GM12878 (cell line): ENCODE results near the gene PPP2R5B. TPM values are rescaled to one million over a fixed set of nuclear protein-coding genes. Genes with fewer than 3 reads are reported as not detected.

ENCODE experiments used
- ATAC-seq: fragments of 200-7000 bp; cut with Tn5 transposase; 3 replicates; pipeline ENCODE4 v1.9.1; 2020; ENCODE audit warnings: mild to moderate bottlenecking, moderate library complexity
- Bru-seq: library from RNA; stranded (reverse); fragments of 400-500 nt; gene quantifications from one replicate; lab custom pipeline; 2021; lab: Mats Ljungman, UMichigan
- BruChase-seq, 2 experiments: library from RNA; stranded (reverse); fragments of 400-500 nt; gene quantifications; one replicate each; lab custom pipeline; 2021; lab: Mats Ljungman, UMichigan
- BruUV-seq: library from RNA; stranded (reverse); fragments of 400-500 nt; replicated peaks from 2 replicates; lab custom pipeline; 2021; lab: Mats Ljungman, UMichigan
- CTCF ChIA-PET: fragments of 300-600 bp; sonication (Branson Sonifier 250); formaldehyde crosslinking; extraction: SDS; loops from one replicate; lab custom pipeline; 2021; ENCODE audit warnings: inconsistent platforms; lab: Yijun Ruan, JAX
- POLR2A ChIA-PET: fragments of 350-600 bp; formaldehyde crosslinking; extraction: SDS; loops from one replicate; lab custom pipeline; 2021; ENCODE audit warnings: inconsistent platforms; lab: Charles Lee
- RAD21 ChIA-PET: fragments of 300-600 bp; sonication (Branson Sonifier 250); formaldehyde crosslinking; loops from one replicate; lab custom pipeline; 2023; ENCODE audit warnings: antibody characterized with exemption; ENCODE audit not compliant: unreplicated experiment; lab: Charles Lee
- SMC1A ChIA-PET: fragments of 300-600 bp; sonication (Branson Sonifier 250); formaldehyde crosslinking; loops from one replicate; lab custom pipeline; 2023; ENCODE audit not compliant: unreplicated experiment, uncharacterized antibody; lab: Charles Lee
- DNase-seq: peaks from one replicate; pipeline ENCODE4 v3.0.0-alpha.2; 2011; ENCODE audit warnings: low read depth, low spot score
- FAIRE-seq: peaks from 3 replicates; lab custom pipeline; 2011; peaks lifted over from hg19 to GRCh38; lab: Jason Lieb, UNC
- H2AFZ ChIP-seq: 2 replicates; pipeline ENCODE4 v1.6.0; 2011; ENCODE audit warnings: low read depth, low read length, control low read depth; ENCODE audit not compliant: control insufficient read depth
- H3K27ac ChIP-seq: 2 replicates; pipeline ENCODE4 v1.5.1; 2011; ENCODE audit warnings: control low read depth; ENCODE audit not compliant: control insufficient read depth, insufficient read depth
- H3K27me3 ChIP-seq, 2 experiments: replicated peaks in 1 of 2; 2 replicates each; pipeline versions ENCODE4 v1.6.0 to v1.6.1; 2011; ENCODE audit warnings: low read length in 1 of 2; ENCODE audit not compliant: control insufficient read depth in 2 of 2, insufficient read depth in 2 of 2
- H3K36me3 ChIP-seq, 2 experiments: 2 replicates each; pipeline ENCODE4 v1.5.1; 2011; ENCODE audit warnings: low read length in 1 of 2; ENCODE audit not compliant: control insufficient read depth in 2 of 2, insufficient read depth in 2 of 2
- H3K4me1 ChIP-seq: 2 replicates; pipeline ENCODE4 v1.6.1; 2011; ENCODE audit warnings: mild to moderate bottlenecking, low read length, moderate library complexity, mixed read lengths; ENCODE audit not compliant: control insufficient read depth, insufficient read depth
- H3K4me2 ChIP-seq: 2 replicates; pipeline ENCODE4 v1.6.0; 2011; ENCODE audit warnings: control low read depth; ENCODE audit not compliant: control insufficient read depth, insufficient read depth
- H3K4me3 ChIP-seq: fragments of 200-600 bp; sonication (generic); 2 replicates; pipeline ENCODE4 v1.5.1; 2016
- H3K79me2 ChIP-seq: 2 replicates; pipeline ENCODE4 v1.6.0; 2011; ENCODE audit warnings: low read length; ENCODE audit not compliant: control insufficient read depth, insufficient read depth
- H3K9ac ChIP-seq: 2 replicates; pipeline ENCODE4 v1.8.0; 2011; ENCODE audit warnings: low read length, control low read depth, mixed read lengths; ENCODE audit not compliant: control insufficient read depth, insufficient read depth
- H3K9me3 ChIP-seq: replicated peaks from 3 replicates; pipeline ENCODE4 v1.5.1; 2011; ENCODE audit warnings: mild to moderate bottlenecking, low read length; ENCODE audit not compliant: control insufficient read depth, insufficient read depth
- H4K20me1 ChIP-seq: 2 replicates; pipeline ENCODE4 v1.6.0; 2011; ENCODE audit not compliant: control insufficient read depth, insufficient read depth
- ATF7 ChIP-seq: fragments of 450-650 bp; IDR thresholded peaks from 2 replicates; pipeline ENCODE4 v1.6.1; 2016; ENCODE audit warnings: low read depth, mild to moderate bottlenecking
- EZH2 ChIP-seq: IDR thresholded peaks from 2 replicates; pipeline ENCODE4 v1.6.1; 2012; ENCODE audit warnings: low read depth, mild to moderate bottlenecking, control low read depth, inconsistent platforms, low read length, borderline replicate concordance; ENCODE audit not compliant: control insufficient read depth
- IKZF2 ChIP-seq, 2 experiments: fragments of 450-650 bp; IDR thresholded peaks; 2 replicates each; pipeline ENCODE4 v1.6.1; 2017; ENCODE audit warnings: mild to moderate bottlenecking in 2 of 2, moderate library complexity in 2 of 2
- MYC ChIP-seq: IDR thresholded peaks from 2 replicates; pipeline ENCODE4 v1.6.1; 2011; ENCODE audit warnings: mild to moderate bottlenecking, low read length, moderate library complexity, inconsistent platforms; ENCODE audit not compliant: insufficient read depth, insufficient replicate concordance, insufficient read length, severe bottlenecking
- NFIC ChIP-seq: IDR thresholded peaks from 2 replicates; pipeline ENCODE4 v1.6.1; 2012; ENCODE audit warnings: low read depth, mild to moderate bottlenecking, inconsistent platforms, low read length, moderate library complexity
- POLR2AphosphoS2 ChIP-seq: IDR thresholded peaks from 2 replicates; pipeline ENCODE4 v1.6.1; 2011; ENCODE audit warnings: low read depth, mild to moderate bottlenecking, low read length, improper control_type of control experiment, moderate library complexity
- REST ChIP-seq: IDR thresholded peaks from 2 replicates; pipeline ENCODE4 v1.6.1; 2012; ENCODE audit warnings: mild to moderate bottlenecking, low read depth, low read length
- RFX5 ChIP-seq: IDR thresholded peaks from 2 replicates; pipeline ENCODE4 v1.6.1; 2011; ENCODE audit warnings: low read depth, low read length, improper control_type of control experiment
- SP1 ChIP-seq: IDR thresholded peaks from one replicate; pipeline ENCODE4 v1.6.1; 2011; ENCODE audit warnings: low read depth, low read length
- TCF3 ChIP-seq: IDR thresholded peaks from 2 replicates; pipeline ENCODE4 v1.6.1; 2012; ENCODE audit warnings: low read depth, mild to moderate bottlenecking, low read length, borderline replicate concordance; ENCODE audit not compliant: insufficient read depth
- USF2 ChIP-seq: IDR thresholded peaks from 2 replicates; pipeline ENCODE4 v1.6.1; 2011; ENCODE audit warnings: low read depth, low read length, improper control_type of control experiment, borderline replicate concordance
- ZNF24 ChIP-seq: fragments of 450-650 bp; IDR thresholded peaks from 2 replicates; pipeline ENCODE4 v1.6.1; 2017; ENCODE audit warnings: antibody characterized with exemption, mild to moderate bottlenecking
- ZSCAN29 ChIP-seq: fragments of 450-650 bp; IDR thresholded peaks from 2 replicates; pipeline ENCODE4 v1.6.1; 2017; ENCODE audit warnings: mild to moderate bottlenecking, moderate library complexity
- WGBS: methylation state at CpG from one replicate; pipeline ENCODE4 v1.1.6; 2016; ENCODE audit warnings: low lambda C conversion rate; ENCODE audit not compliant: insufficient replicate concordance, insufficient coverage; ENCODE audit errors: missing lambda C conversion rate; 5-methylcytosine and 5-hydroxymethylcytosine counted together
- in situ Hi-C: fragments of 300-500 bp; cut with MboI; formaldehyde crosslinking; loops from 9 replicates; pipeline ENCODE4 v1.14.3; 2018; ENCODE audit warnings: mixed read lengths
- intact Hi-C: fragments of 100-400 bp; cut with micrococcal nuclease; formaldehyde crosslinking; loops from one replicate; pipeline ENCODE4 v1.14.2; 2022; ENCODE audit not compliant: unreplicated experiment
- long read RNA-seq, 2 experiments: library from polyadenylated mRNA; unstranded; transcript quantifications; one replicate each; pipeline ENCODE4 v2.0.0, GENCODE V29; 2019 to 2020
- polyA minus RNA-seq, 3 experiments: library from RNA; depleted of rRNA, polyadenylated mRNA; stranded (reverse); fragments of >200 nt; gene quantifications; 2 replicates each; pipeline ENCODE4 v1.2.3, GENCODE V29; 2011
- polyA plus RNA-seq, 11 experiments: library from polyadenylated mRNA; depleted of rRNA in 4 of 11; unstranded in 6 of 11; stranded (reverse) in 5 of 11; fragments of >200 nt; fragmentation: Nextera tagmentation in 4 of 11; fragmentation: Illumina TruSeq in 1 of 11; extraction: Ambion mirVana in 4 of 11; extraction: Trizol in 1 of 11; gene quantifications; 1 replicate in 1 of 11; 2 replicates in 10 of 11; pipeline versions ENCODE4 v1.2.1 to v1.2.3, GENCODE V29; 2011 to 2016; ENCODE audit warnings: inconsistent platforms in 2 of 11, missing spikeins in 2 of 11, low read depth in 1 of 11
- total RNA-seq, 4 experiments: library from RNA; depleted of rRNA in 3 of 4; stranded (reverse); fragments of >200 nt in 3 of 4; fragmentation: Illumina TruSeq in 1 of 4; extraction: Trizol in 1 of 4; gene quantifications; 2 replicates each; pipeline versions ENCODE4 v1.2.1 to v1.2.3, GENCODE V29; 2013 to 2021

PPP2R5B gene
- 8.1 and 8.8 TPM in 2 replicates for total RNA-seq (2013; cell fraction: nucleolus; rRNA removed)
- total RNA-seq (2014; rRNA removed) (2.8 and 3.3 TPM in 2 replicates), total RNA-seq (2014; rRNA removed; fragmentation: Illumina TruSeq; extraction: Trizol) (1.2 and 1.7 TPM in 2 replicates), total RNA-seq (2021) (4.7 and 4.9 TPM in 2 replicates), polyA plus RNA-seq (2011; rRNA removed) (5.0 and 6.7 TPM in 2 replicates), polyA plus RNA-seq (2014; fragmentation: Illumina TruSeq; extraction: Trizol) (1.4 and 1.8 TPM in 2 replicates), polyA plus RNA-seq (2014; fragmentation: Nextera tagmentation; extraction: Ambion mirVana) (under 1 TPM; 0.08 to 0.11 TPM), polyA plus RNA-seq (2014; rRNA removed) (2.2 and 3.6 TPM in 2 replicates), polyA plus RNA-seq (2016; fragmentation: Nextera tagmentation; extraction: Ambion mirVana) (1 to 10 TPM; 1.7 to 3.1 TPM), polyA minus RNA-seq (2011; rRNA and poly(A)+ RNA removed) (4.2 and 4.8 TPM in 2 replicates), Bru-seq, nascent RNA (percentile 59 among the genes with signal in this experiment), BruChase-seq, experiment 1, labeled RNA remaining after a 6-hour chase (percentile 65 among the genes with signal in this experiment), BruChase-seq, experiment 2, labeled RNA remaining after a 2-hour chase (percentile 61 among the genes with signal in this experiment)
- polyA plus RNA-seq (2011; ENCODE audit: low read depth): 8.8 TPM
- polyA plus RNA-seq (2011; cell fraction: cytosol; rRNA removed): 6.8 and 7.2 TPM in 2 replicates
- polyA plus RNA-seq (2011; cell fraction: nucleus; rRNA removed): 20.9 and 29.4 TPM in 2 replicates
- 11.9 and 13.1 TPM in 2 replicates for polyA plus RNA-seq (2012)
- polyA minus RNA-seq (2011; cell fraction: cytosol; rRNA and poly(A)+ RNA removed): 2.8 and 2.9 TPM in 2 replicates
- 4.1 and 4.3 TPM in 2 replicates for polyA minus RNA-seq (2011; cell fraction: nucleus; rRNA and poly(A)+ RNA removed)
- long read RNA-seq, experiment 1: 0 reads
- long read RNA-seq, experiment 2, partial matches to known transcripts: 2 of 3 reads
- long read RNA-seq, experiment 2, other reads (novel, unspliced or antisense): 1 of 3 reads

- Histone ChIP-seq H3K4me1 (peaks cover 5% of the 10 kb centered on the region), H3K9ac (peak within 1 kb of the TSS; percentile 83), H3K9me3 (no peaks in the 10 kb centered on the region), H3K27me3 (no peaks in the 10 kb centered on the region), H3K4me2 (peak within 1 kb of the TSS; percentile 100), H3K36me3 (no peaks in the 10 kb centered on the region), H3K79me2 (no peaks in the 10 kb centered on the region), H3K4me3 (peak within 1 kb of the TSS; percentile 66), H2AFZ (peak within 1 kb of the TSS; percentile 100), H4K20me1 (no peaks in the 10 kb centered on the region), H3K27ac (peak within 1 kb of the TSS; percentile 76)
- ChIA-PET CTCF (interaction anchor here (0.6 to 1.3 kb wide), 9 partner anchors 24 to 351 kb away, joined by 3 to 4 read pairs (median 3); partner anchors contain the start of genes BATF2 and TM7SF2), SMC1A (interaction anchor here (0.8 to 1.4 kb wide), 5 partner anchors 9 to 93 kb away, joined by 3 to 6 read pairs (median 3); no protein-coding TSS in a partner anchor), RAD21 (interaction anchor here (0.5 to 2.0 kb wide), 7 partner anchors 10 to 339 kb away, joined by 3 to 8 read pairs (median 3); partner anchors contain the start of genes ARL2, BATF2 and SF1), POLR2A (interaction anchor here (0.5 to 1.5 kb wide), 9 partner anchors 13 to 545 kb away, joined by 3 to 4 read pairs (median 3); partner anchors contain the start of genes MEN1, SF1 and TM7SF2)
- intact Hi-C loops: no loop called here
- FAIRE-seq: peak; percentile 97
- BruUV-seq: no TSS peak
- DNase-seq: peak; percentile 44
- peak; percentile 99 for ATAC-seq
- in situ Hi-C loops: no loop called here
- WGBS: under 1% methylated on average over 29 of the region's 47 CpGs
- TF ChIP-seq MYC: no peak
- no peak for TF ChIP-seq IKZF2 (IDR thresholded peaks at IDR 0.05)
- no peak for TF ChIP-seq USF2
- no peak for TF ChIP-seq REST
- no peak for TF ChIP-seq ZSCAN29
- no peak for TF ChIP-seq NFIC
- 0 out of 2 replicates have a peak, but pooled peaks have one; percentile 18 for TF ChIP-seq POLR2AphosphoS2
- no peak for TF ChIP-seq RFX5
- TF ChIP-seq ATF7: peak; percentile 98
- TF ChIP-seq SP1: peak; percentile 89
- TF ChIP-seq TCF3: peak; percentile 82; the same call in 1 of the 2 replicates
- TF ChIP-seq ZNF24: no peak
- no peak for TF ChIP-seq EZH2
Measured at GRCh38 chr11:64923944-64924909, at the start of gene PPP2R5B. TSS of gene PPP2R5B (plus strand) at chr11:64924689. CDS start at chr11:64925735, 1,046 bp downstream.
